OCI-M1 (cell line): ENCODE measurements around the gene PKHD1.

ENCODE experiments used
- DNase-seq: peaks from one replicate; lab custom pipeline; 2025; lab: John Stamatoyannopoulos, UW

PKHD1 gene

GRCh38 chr6:51619042-51619799 lies 468.2 kb downstream of the PKHD1 start:
- no peak for DNase-seq

GRCh38 chr6:51618563-51618962 lies 468.9 kb downstream of the PKHD1 start:
- peak; percentile 11 for DNase-seq

GRCh38 chr6:51617751-51618150 lies 469.7 kb downstream of the PKHD1 start:
- no peak for DNase-seq

- DNase-seq = no peak
Measured at GRCh38 chr6:51616243-51616642, 471.2 kb downstream of the PKHD1 start.

GRCh38 chr6:51614725-51615124 lies 472.7 kb downstream of the PKHD1 start:
- DNase-seq = no peak

- no peak for DNase-seq
Measured at GRCh38 chr6:51613558-51613957, 473.9 kb downstream of the PKHD1 start.

GRCh38 chr6:51608932-51609331 lies 478.5 kb downstream of the PKHD1 start:
- no peak for DNase-seq

GRCh38 chr6:51608383-51608782 lies 479.0 kb downstream of the PKHD1 start:
- DNase-seq = no peak

GRCh38 chr6:51600514-51600913 lies 486.9 kb downstream of the PKHD1 start:
- no peak for DNase-seq

GRCh38 chr6:51598171-51598570 lies 489.2 kb downstream of the PKHD1 start:
- no peak for DNase-seq

- DNase-seq = no peak
Measured at GRCh38 chr6:51594981-51595380, 492.4 kb downstream of the PKHD1 start.

- DNase-seq = no peak
Measured at GRCh38 chr6:51585264-51585663, 502.1 kb downstream of the PKHD1 start.

- DNase-seq = no peak
Measured at GRCh38 chr6:51584163-51584562, 503.2 kb downstream of the PKHD1 start.

- no peak for DNase-seq
Measured at GRCh38 chr6:51578994-51579393, 508.4 kb downstream of the PKHD1 start.

- no peak for DNase-seq
Measured at GRCh38 chr6:51578362-51578761, 509.1 kb downstream of the PKHD1 start.

GRCh38 chr6:51574040-51574439 lies 513.4 kb downstream of the PKHD1 start:
- no peak for DNase-seq

GRCh38 chr6:51571168-51571567 lies 516.2 kb downstream of the PKHD1 start:
- no peak for DNase-seq

- no peak for DNase-seq
Measured at GRCh38 chr6:51570168-51570921, 517.1 kb downstream of the PKHD1 start.

GRCh38 chr6:51569594-51569993 lies 517.8 kb downstream of the PKHD1 start:
- DNase-seq = no peak

GRCh38 chr6:51568771-51569170 lies 518.6 kb downstream of the PKHD1 start:
- DNase-seq = no peak

- DNase-seq = no peak
Measured at GRCh38 chr6:51565472-51565871, 521.9 kb downstream of the PKHD1 start.
